ENCODE results near the gene KIT. TPM values are rescaled to one million over a fixed set of nuclear protein-coding genes. Genes with fewer than 3 reads are reported as not detected.

KIT gene
- total RNA-seq, 3 donors from 2014 or later, result 3.0 to 32.8 (median 16.8) TPM

- Histone ChIP-seq H3K9me3 (no peaks in the 10 kb centered on the region), H3K36me3 (ENCODE audit: low read depth) (no peaks in the 10 kb centered on the region), H3K4me1 (ENCODE audit: low read depth) (peaks cover 17% of the 10 kb centered on the region), H3K4me3 (no peak overlapping the region)
- TF ChIP-seq CTCF (IDR thresholded peaks at IDR 0.05), result no peak
- intact Hi-C loops (cut with DNase I, micrococcal nuclease), result no loop called here
- DNase-seq (peak in 1 of 3 donors; percentile 31), ATAC-seq (no peak)
Observed at GRCh38 chr4:54657185-54657550, 589 bp upstream of the KIT start.

- peak; percentile 77 for ATAC-seq
- peak; percentile 37 to 70 (median 62) for DNase-seq
- Histone ChIP-seq H3K4me1 (ENCODE audit: low read depth) (peaks cover 17% of the 10 kb centered on the region), H3K4me3 (peak overlapping the region; percentile 15), H3K36me3 (ENCODE audit: low read depth) (no peaks in the 10 kb centered on the region), H3K9me3 (no peaks in the 10 kb centered on the region)
- intact Hi-C loops (cut with DNase I, micrococcal nuclease), result no loop called here
- TF ChIP-seq CTCF (IDR thresholded peaks at IDR 0.05), result no peak
Observed at GRCh38 chr4:54658252-54659093, 716 bp downstream of the KIT start.

GRCh38 chr4:54659313-54659712, 1.6 kb downstream of the KIT start:
- no peak for ATAC-seq
- Histone ChIP-seq H3K4me3 (no peak overlapping the region), H3K36me3 (ENCODE audit: low read depth) (no peaks in the 10 kb centered on the region), H3K9me3 (no peaks in the 10 kb centered on the region), H3K4me1 (ENCODE audit: low read depth) (peaks cover 17% of the 10 kb centered on the region)
- intact Hi-C loops (cut with DNase I, micrococcal nuclease), result no loop called here
- TF ChIP-seq CTCF (IDR thresholded peaks at IDR 0.05), result no peak
- DNase-seq, result no peak

- no peak for DNase-seq
- intact Hi-C loops (cut with DNase I, micrococcal nuclease), result no loop called here
- no peak overlapping the region for H3K4me3 ChIP-seq
- no peak for ATAC-seq
- no peaks in the 10 kb centered on the region for H3K36me3 ChIP-seq (ENCODE audit: low read depth)
- TF ChIP-seq CTCF (IDR thresholded peaks at IDR 0.05), result no peak
- H3K4me1 ChIP-seq (ENCODE audit: low read depth), result peaks cover 17% of the 10 kb centered on the region
- H3K9me3 ChIP-seq, result no peaks in the 10 kb centered on the region
Observed at GRCh38 chr4:54659749-54660535, 2.2 kb downstream of the KIT start.

GRCh38 chr4:54660591-54660990, 2.8 kb downstream of the KIT start:
- H3K9me3 ChIP-seq, result no peaks in the 10 kb centered on the region

More at GRCh38 chr4:54660591-54660990, 2.8 kb downstream of the KIT start:
- H3K4me3 ChIP-seq, result no peak overlapping the region
- intact Hi-C loops (cut with DNase I, micrococcal nuclease), result no loop called here
- peaks cover 17% of the 10 kb centered on the region for H3K4me1 ChIP-seq (ENCODE audit: low read depth)
- ATAC-seq (no peak), DNase-seq (no peak)
- TF ChIP-seq CTCF (IDR thresholded peaks at IDR 0.05), result no peak
- H3K36me3 ChIP-seq (ENCODE audit: low read depth), result no peaks in the 10 kb centered on the region

Data from mucosa of descending colon (tissue), 3 donors.